B cell (primary cell): ENCODE results near the gene TRAPPC14. TPM values are rescaled to one million over a fixed set of nuclear protein-coding genes. Genes with fewer than 3 reads are reported as not detected.
"Not testable (repeated sequence)": the region's sequence is repeated elsewhere in the genome, so short reads cannot be mapped to it uniquely, and the experiment has no call there.

Experiments
- ATAC-seq: fragments of 200-7000 bp; cut with Tn5 transposase; one replicate; pipeline ENCODE4 v1.10.0; 2021; ENCODE audit warnings: low read depth, mild to moderate bottlenecking, moderate number of reproducible peaks, moderate library complexity
- CTCF ChIA-PET: fragments of 350-600 bp; sonication (Branson Sonifier 250); formaldehyde crosslinking; loops from one replicate; lab custom pipeline; 2021; ENCODE audit warnings: antibody characterized with exemption, inconsistent platforms; lab: Charles Lee
- POLR2A ChIA-PET: fragments of 350-600 bp; sonication (Branson Sonifier 250); formaldehyde crosslinking; loops from one replicate; lab custom pipeline; 2021; ENCODE audit warnings: antibody characterized with exemption; lab: Charles Lee
- DNase-seq: peaks from one replicate; pipeline ENCODE4 v3.0.0; 2013
- H2AFZ ChIP-seq: 2 replicates; pipeline ENCODE4 v1.6.1; 2012; ENCODE audit warnings: mild to moderate bottlenecking, low read depth, low read length; ENCODE audit not compliant: insufficient read depth, poor library complexity, severe bottlenecking
- H3K27ac ChIP-seq, 2 donors: 1 replicate in 1 of 2; 2 replicates in 1 of 2; pipeline ENCODE4 v1.5.1; 2012 to 2013; ENCODE audit warnings: low read length in 2 of 2, mild to moderate bottlenecking in 2 of 2, moderate library complexity in 1 of 2
- H3K27me3 ChIP-seq, 4 experiments: fragments of 200-600 bp in 1 of 4; sonication (generic) in 1 of 4; replicated peaks in 1 of 4; 1 replicate in 2 of 4; 2 replicates in 2 of 4; pipeline versions ENCODE4 v1.6.1 to v1.7.0; 2013 to 2016; ENCODE audit warnings: low read length in 3 of 4, mild to moderate bottlenecking in 2 of 4, mixed read lengths in 1 of 4, moderate library complexity in 1 of 4; ENCODE audit not compliant: insufficient read depth in 4 of 4, control insufficient read depth in 3 of 4; ENCODE audit errors: control extremely low read depth in 1 of 4
- H3K36me3 ChIP-seq, 2 experiments: replicated peaks in 1 of 2; 1 replicate in 1 of 2; 2 replicates in 1 of 2; pipeline versions ENCODE4 v1.6.1 to v1.7.1; 2013; ENCODE audit warnings: low read length in 1 of 2; ENCODE audit not compliant: insufficient read depth in 2 of 2, control insufficient read depth in 1 of 2; ENCODE audit errors: control extremely low read depth in 1 of 2, extremely low read depth in 1 of 2
- H3K4me1 ChIP-seq, 2 donors: fragments of 200-600 bp in 1 of 2; sonication (generic) in 1 of 2; 1 replicate in 1 of 2; 2 replicates in 1 of 2; pipeline versions ENCODE4 v1.5.1 to v1.6.1; 2013 to 2017; ENCODE audit warnings: low read length in 2 of 2; ENCODE audit not compliant: control insufficient read depth in 2 of 2, insufficient read depth in 2 of 2
- H3K4me2 ChIP-seq: replicated peaks from 2 replicates; pipeline ENCODE3; 2012; ENCODE audit warnings: mild to moderate bottlenecking, low read depth, low read length; ENCODE audit not compliant: poor library complexity, severe bottlenecking
- H3K4me3 ChIP-seq, 5 experiments: fragments of 200-600 bp in 1 of 5; sonication (generic) in 1 of 5; 1 replicate in 3 of 5; 2 replicates in 2 of 5; pipeline versions ENCODE4 v1.5.1 to v1.7.0; 2011 to 2016; ENCODE audit warnings: low read length in 4 of 5, mild to moderate bottlenecking in 4 of 5, low read depth in 2 of 5, control low read depth in 1 of 5, moderate library complexity in 1 of 5; ENCODE audit not compliant: insufficient read depth in 1 of 5; ENCODE audit errors: control extremely low read depth in 1 of 5, extremely low read depth in 1 of 5
- H3K79me2 ChIP-seq: fragments of 200-600 bp; sonication (generic); one replicate; pipeline ENCODE4 v1.6.0; 2016; ENCODE audit warnings: low read length; ENCODE audit not compliant: control insufficient read depth, insufficient read depth
- H3K9ac ChIP-seq: fragments of 200-600 bp; sonication (generic); 2 replicates; pipeline ENCODE4 v1.6.1; 2017; ENCODE audit warnings: mild to moderate bottlenecking, low read length, moderate library complexity
- H3K9me3 ChIP-seq, 3 donors: one replicate each; pipeline versions ENCODE4 v1.6.1 to v1.7.1; 2013; ENCODE audit warnings: low read length in 2 of 3; ENCODE audit not compliant: control insufficient read depth in 2 of 3, insufficient read depth in 1 of 3; ENCODE audit errors: control extremely low read depth in 1 of 3
- H4K20me1 ChIP-seq: 2 replicates; pipeline ENCODE4 v1.6.0; 2012; ENCODE audit warnings: mild to moderate bottlenecking, low read length; ENCODE audit not compliant: insufficient read depth, control insufficient read depth, poor library complexity, severe bottlenecking
- H3K27ac Mint-ChIP-seq: one replicate; pipeline ENCODE4 v1.8.0; 2021; ENCODE audit warnings: mixed read lengths
- H3K27me3 Mint-ChIP-seq: one replicate; pipeline ENCODE4 v1.8.0; 2021; ENCODE audit warnings: mixed read lengths
- H3K4me1 Mint-ChIP-seq: one replicate; pipeline ENCODE4 v1.8.0; 2021; ENCODE audit warnings: mixed read lengths
- H3K4me3 Mint-ChIP-seq: one replicate; pipeline ENCODE4 v1.8.0; 2021; ENCODE audit warnings: mixed read lengths
- H3K9me3 Mint-ChIP-seq: one replicate; pipeline ENCODE4 v1.8.0; 2022; ENCODE audit warnings: mixed read lengths; ENCODE audit not compliant: insufficient read depth
- CTCF ChIP-seq: fragments of 200-600 bp; IDR thresholded peaks from one replicate; pipeline ENCODE4 v1.8.0; 2022; ENCODE audit warnings: antibody characterized with exemption, mild to moderate bottlenecking
- EZH2 ChIP-seq: IDR thresholded peaks from 2 replicates; pipeline ENCODE4 v1.6.1; 2012; ENCODE audit warnings: borderline replicate concordance, low read depth, mild to moderate bottlenecking, moderate library complexity, low read length; ENCODE audit not compliant: insufficient read depth, poor library complexity, severe bottlenecking
- WGBS: methylation state at CpG from one replicate; pipeline ENCODE4 v1.1.5; 2013; ENCODE audit warnings: missing lambda C conversion rate; ENCODE audit not compliant: insufficient coverage; 5-methylcytosine and 5-hydroxymethylcytosine counted together
- intact Hi-C: fragments of 100-400 bp; cut with micrococcal nuclease; formaldehyde crosslinking; loops from one replicate; pipeline ENCODE4 v1.10.0; 2022
- polyA plus RNA-seq: library from polyadenylated mRNA; depleted of rRNA; stranded (reverse); fragments of >200 nt; gene quantifications from 2 replicates; pipeline ENCODE4 v1.2.3, GENCODE V29; 2012
- total RNA-seq, 2 donors: library from RNA; stranded (reverse); fragments of 120-200 nt in 1 of 2; gene quantifications; 1 replicate in 1 of 2; 2 replicates in 1 of 2; pipeline versions ENCODE4 v1.2.3 to v1.2.4, GENCODE V29; 2013 to 2022

TRAPPC14 gene
- total and polyA plus RNA-seq, 2 donors (not counting 1 experiment from before 2014, with no cell fraction given): 64.8 to 71.2 TPM

DNA sequence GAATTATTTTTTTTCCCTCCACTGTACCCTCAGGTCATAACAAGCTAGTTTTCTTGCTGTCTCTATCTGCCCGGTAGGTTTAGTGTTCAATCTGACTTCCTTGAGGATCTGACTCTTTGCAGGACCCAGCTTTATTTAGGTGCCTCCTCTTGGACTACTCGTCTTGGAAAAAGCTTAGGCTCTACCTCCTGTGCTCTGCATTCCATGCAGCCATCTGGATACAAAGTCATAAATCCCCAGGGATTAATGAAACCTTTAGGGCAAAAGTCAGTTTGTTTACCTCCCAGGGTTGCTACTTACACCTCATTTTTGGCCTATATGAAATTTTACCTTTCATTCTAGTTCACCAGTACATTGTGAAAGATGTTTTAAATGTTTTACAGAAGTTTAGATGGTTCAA lies 27.2 kb upstream of the TRAPPC14 start:
- WGBS: 100% methylated on average over 1 of the region's 2 CpGs
- no peak overlapping the region for H3K9ac ChIP-seq
- no peaks in the 10 kb centered on the region for H3K27me3 ChIP-seq
- no peaks in the 10 kb centered on the region for H3K36me3 ChIP-seq
- peaks cover 0 to 2% (median 0%) of the 10 kb centered on the region in 3 donors for H3K9me3 ChIP-seq
- peaks cover 12 to 14% of the 10 kb centered on the region in 2 donors for H3K4me1 ChIP-seq
- H3K27ac Mint-ChIP-seq: no peak overlapping the region
- peaks cover 17% of the 10 kb centered on the region for H3K4me1 Mint-ChIP-seq
- no peaks in the 10 kb centered on the region for H4K20me1 ChIP-seq
- no peak for TF ChIP-seq EZH2
- TF ChIP-seq CTCF: no peak
- POLR2A ChIA-PET: no interaction called here
- CTCF ChIA-PET: interaction anchor here (1.0 to 2.5 kb wide), 3 partner anchors 25 to 53 kb away, joined by 3 to 8 read pairs (median 4); no protein-coding TSS in a partner anchor
- H3K4me2 ChIP-seq: no peak overlapping the region
- H3K4me3 Mint-ChIP-seq: no peak overlapping the region
- ATAC-seq: no peak
- no peaks in the 10 kb centered on the region for H3K9me3 Mint-ChIP-seq
- DNase-seq: no peak
- no peaks in the 10 kb centered on the region for H3K79me2 ChIP-seq
- H3K27me3 Mint-ChIP-seq: no peaks in the 10 kb centered on the region
- no peak overlapping the region for H3K27ac ChIP-seq
- H2AFZ ChIP-seq: no peak overlapping the region
- intact Hi-C loops: no loop called here
- H3K4me3 ChIP-seq: no peak overlapping the region

GRCh38 chr7:100183090-100183489 lies 24.6 kb upstream of the TRAPPC14 start:
- H3K4me1 ChIP-seq, H3K4me3 ChIP-seq, H3K27ac ChIP-seq, H3K4me3 Mint-ChIP-seq, DNase-seq, H4K20me1 ChIP-seq, POLR2A ChIA-PET, H3K9ac ChIP-seq, intact Hi-C loops, H3K4me2 ChIP-seq, H3K27me3 ChIP-seq, H3K4me1 Mint-ChIP-seq, H3K36me3 ChIP-seq, H3K79me2 ChIP-seq, H3K27me3 Mint-ChIP-seq, H2AFZ ChIP-seq, ATAC-seq, H3K27ac Mint-ChIP-seq, H3K9me3 Mint-ChIP-seq: not testable (repeated sequence)
- 87% methylated on average over 5 of the region's 6 CpGs for WGBS
- peaks cover 0 to 11% (median under 1%) of the 10 kb centered on the region in 3 donors for H3K9me3 ChIP-seq
- CTCF ChIA-PET: interaction anchor here (1.1 to 1.2 kb wide), 2 partner anchors 50 to 225 kb away, joined by 3 to 4 read pairs; no protein-coding TSS in a partner anchor

DNA sequence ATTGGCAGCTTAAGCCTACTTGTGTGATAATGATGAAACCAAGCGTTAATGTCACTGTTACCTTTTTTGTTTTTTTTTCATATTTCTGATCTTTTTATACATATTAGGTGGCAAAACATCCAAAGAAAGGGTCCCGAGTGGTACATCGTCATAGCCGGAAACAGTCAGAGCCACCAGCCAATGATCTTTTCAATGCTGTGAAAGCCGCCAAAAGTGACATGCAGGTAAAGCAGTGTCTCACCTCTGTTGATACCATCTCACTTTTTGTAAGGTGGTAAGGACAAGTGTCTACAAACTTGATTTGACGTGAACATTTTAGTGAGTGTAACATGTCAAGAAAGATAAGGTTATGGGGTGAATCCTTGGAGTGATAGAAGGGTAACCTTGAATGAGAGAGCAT lies 24.1 kb upstream of the TRAPPC14 start:
- H3K4me2 ChIP-seq, H3K27ac Mint-ChIP-seq, H3K27ac ChIP-seq, H3K27me3 ChIP-seq, POLR2A ChIA-PET, H3K27me3 Mint-ChIP-seq, H2AFZ ChIP-seq, H3K4me1 Mint-ChIP-seq, H4K20me1 ChIP-seq, H3K36me3 ChIP-seq, H3K4me3 Mint-ChIP-seq, H3K4me3 ChIP-seq, H3K9ac ChIP-seq, ATAC-seq, DNase-seq, H3K9me3 Mint-ChIP-seq, intact Hi-C loops, H3K79me2 ChIP-seq, H3K4me1 ChIP-seq: not testable (repeated sequence)
- H3K9me3 ChIP-seq: peaks cover 0 to 16% (median 6%) of the 10 kb centered on the region in 3 donors
- CTCF ChIA-PET: interaction anchor here (1.1 to 1.2 kb wide), 2 partner anchors 50 to 225 kb away, joined by 3 to 4 read pairs; no protein-coding TSS in a partner anchor
- WGBS: no CpG with 5 or more reads among the region's 6 CpGs
